Measurements from ENCODE around the gene TREX2. TPM values are rescaled to one million over a fixed set of nuclear protein-coding genes. Genes with fewer than 3 reads are reported as not detected.

Gene TREX2
- total and polyA plus RNA-seq, 2 of the 4 experiments (the other 2 are of a cell fraction) = 0.36 to 0.84 TPM

- Histone ChIP-seq H2BK120ac (ENCODE audit: low read depth, low read length) (no peak overlapping the region), H3K79me1 (ENCODE audit: low read depth in 1 of 2, low read length in 2 of 2) (peaks cover 0 to 12% of the 10 kb centered on the region in 2 experiments; a peak in 2 of 4 replicates), H3K4ac (ENCODE audit: low read depth, low read length) (no peak overlapping the region), H2AK5ac (ENCODE audit: low read depth, low read length) (peak overlapping the region; percentile 16; the same call in 1 of the 2 replicates), H4K5ac (ENCODE audit: low read depth, low read length) (peak overlapping the region; percentile 51; the same call in 1 of the 2 replicates), H2AK9ac (replicated peaks; ENCODE audit: low read depth, low read length, poor library complexity) (no peak overlapping the region), H3K23ac (ENCODE audit: low read depth, low read length) (no peak overlapping the region), H3K4me3 (ENCODE audit: insufficient read depth, low read depth, low read length) (no peak overlapping the region), H3K56ac (ENCODE audit: extremely low read depth, insufficient read depth, low read length) (no peak overlapping the region), H3K4me1 (ENCODE audit: control insufficient read depth, insufficient read depth, low read length) (peaks cover 33% of the 10 kb centered on the region), H3K9me1 (ENCODE audit: insufficient read depth, low read length) (peaks cover 9% of the 10 kb centered on the region), H3K4me2 (ENCODE audit: low read depth, low read length) (no peak overlapping the region), H4K8ac (ENCODE audit: low read depth in 2 of 2, low read length in 2 of 2) (no peak overlapping the region), H4K20me1 (ENCODE audit: insufficient read depth, low read length) (no peaks in the 10 kb centered on the region), H3K36me3 (ENCODE audit: control insufficient read depth, insufficient read depth, low read length) (no peaks in the 10 kb centered on the region), H4K91ac (ENCODE audit: insufficient read depth, low read depth, low read length) (no peak overlapping the region), H3K9me3 (ENCODE audit: control insufficient read depth, insufficient read depth, low read length) (no peaks in the 10 kb centered on the region; the same call in 1 of the 2 replicates), H3K14ac (replicated peaks; ENCODE audit: low read depth, low read length) (no peak overlapping the region), H3K18ac (ENCODE audit: low read depth, low read length) (no peak overlapping the region; the same call in 1 of the 2 replicates), H2BK15ac (ENCODE audit: low read depth, low read length) (no peak overlapping the region), H3K9ac (ENCODE audit: low read depth, low read length) (no peak overlapping the region), H2BK20ac (ENCODE audit: low read depth, low read length) (no peak overlapping the region), H2AFZ (replicated peaks; ENCODE audit: low read length, poor library complexity) (peak overlapping the region; percentile 75), H2BK5ac (ENCODE audit: low read depth, low read length, poor library complexity, severe bottlenecking) (no peak overlapping the region), H3K27me3 (ENCODE audit: control insufficient read depth, insufficient read depth, low read length) (no peaks in the 10 kb centered on the region), H3K27ac (ENCODE audit: insufficient read depth, low read length) (peak overlapping the region; percentile 49; the same call in 1 of the 2 replicates)
- no TSS peak for BruUV-seq (replicated peaks)
- in situ Hi-C loops (cut with MboI; ENCODE audit: low sequenced_read_pairs) = no loop called here
- ChIA-PET CTCF (no interaction called here), POLR2A (ENCODE audit: unreplicated experiment) (no interaction called here)
- dilution Hi-C loops (cut with HindIII; ENCODE audit: low sequenced_read_pairs, unreplicated experiment) = no loop called here
- no peak for TF ChIP-seq POLR2A (IDR thresholded peaks at IDR 0.05; ENCODE audit: low read depth, low read length)
- no peak for TF ChIP-seq MAZ (IDR thresholded peaks at IDR 0.05; ENCODE audit: borderline replicate concordance, low read depth, low read length)
- no peak for TF ChIP-seq MAFK (IDR thresholded peaks at IDR 0.05; ENCODE audit: low read depth, low read length)
- no peak for TF ChIP-seq NFE2L2 (IDR thresholded peaks at IDR 0.05; ENCODE audit: low read depth, low read length)
- TF ChIP-seq CHD1 (IDR thresholded peaks at IDR 0.05; ENCODE audit: low read depth, low read length) = no peak
- no peak for TF ChIP-seq BHLHE40 (IDR thresholded peaks at IDR 0.05; ENCODE audit: low read depth, low read length)
- TF ChIP-seq CTCF (conservative IDR thresholded peaks at IDR 0.05; ENCODE audit: low read depth, low read length) = no peak
- TF ChIP-seq ELK1 (IDR thresholded peaks at IDR 0.05; ENCODE audit: borderline replicate concordance, low read depth, low read length) = no peak
- no peak for TF ChIP-seq RCOR1 (IDR thresholded peaks at IDR 0.05; ENCODE audit: insufficient replicate concordance, low read length)
- TF ChIP-seq MXI1 (IDR thresholded peaks at IDR 0.05; ENCODE audit: borderline replicate concordance, low read depth, low read length) = no peak
- TF ChIP-seq RFX5 (IDR thresholded peaks at IDR 0.05; ENCODE audit: low read depth, low read length) = no peak
- no peak for TF ChIP-seq FOS (IDR thresholded peaks at IDR 0.05; ENCODE audit: low read depth, low read length)
- TF ChIP-seq RAD21 (IDR thresholded peaks at IDR 0.05; ENCODE audit: low read length) = no peak
- no peak for TF ChIP-seq CEBPB (IDR thresholded peaks at IDR 0.05; ENCODE audit: low read depth, low read length)
- no peak for TF ChIP-seq USF2 (IDR thresholded peaks at IDR 0.05; ENCODE audit: low read depth, low read length)
- TF ChIP-seq SMC3 (IDR thresholded peaks at IDR 0.05; ENCODE audit: low read depth, low read length) = no peak
- no peak for DNase-seq
- WGBS, 2 experiments (ENCODE audit: extremely low coverage in 2 of 2, insufficient read length in 1 of 2) = no CpG with 5 or more reads among the region's 11 CpGs
- intact Hi-C loops (cut with micrococcal nuclease) = no loop called here
- no peak for ATAC-seq (ENCODE audit: low read depth)
These were observed 46.1 kb upstream of the TREX2 start for GRCh38 chrX:153491918-153492317.

Data from IMR-90 (cell line).